ENCODE results near the gene RPS5.
"Not testable (repeated sequence)": the region's sequence is repeated elsewhere in the genome, so short reads cannot be mapped to it uniquely, and the experiment has no call there.

The RPS5 gene

GRCh38 chr19:58398087-58398486 is 11.0 kb downstream of the RPS5 start:
- TF ChIP-seq CTCF (conservative IDR thresholded peaks at IDR 0.05; ENCODE audit: low read length), result no peak
- no peak overlapping the region for H3K4me3 ChIP-seq (ENCODE audit: low read length)
- DNase-seq (ENCODE audit: low read depth), result no peak

GRCh38 chr19:58398545-58398944 is 11.5 kb downstream of the RPS5 start:
- no peak for TF ChIP-seq CTCF (conservative IDR thresholded peaks at IDR 0.05; ENCODE audit: low read length)
- DNase-seq (ENCODE audit: low read depth), result no peak
- no peak overlapping the region for H3K4me3 ChIP-seq (ENCODE audit: low read length)

GRCh38 chr19:58399903-58400302 is 12.8 kb downstream of the RPS5 start:
- TF ChIP-seq CTCF (conservative IDR thresholded peaks at IDR 0.05; ENCODE audit: low read length), result no peak
- no peak for DNase-seq (ENCODE audit: low read depth)
- H3K4me3 ChIP-seq (ENCODE audit: low read length), result peak overlapping the region; percentile 70; the same call in 1 of the 2 replicates

- peak overlapping the region; percentile 70 for H3K4me3 ChIP-seq (ENCODE audit: low read length)
- DNase-seq (ENCODE audit: low read depth), result peak; percentile 44
- TF ChIP-seq CTCF (conservative IDR thresholded peaks at IDR 0.05; ENCODE audit: low read length), result no peak
These were observed 13.3 kb downstream of the RPS5 start for GRCh38 chr19:58400316-58400915.

GRCh38 chr19:58400916-58401839 is 14.1 kb downstream of the RPS5 start:
- peak; percentile 99 for DNase-seq (ENCODE audit: low read depth)
- peak overlapping the region; percentile 78 for H3K4me3 ChIP-seq (ENCODE audit: low read length)
- no peak for TF ChIP-seq CTCF (conservative IDR thresholded peaks at IDR 0.05; ENCODE audit: low read length)

GRCh38 chr19:58401840-58402421 is 14.9 kb downstream of the RPS5 start:
- TF ChIP-seq CTCF (conservative IDR thresholded peaks at IDR 0.05; ENCODE audit: low read length), result no peak
- H3K4me3 ChIP-seq (ENCODE audit: low read length), result peak overlapping the region; percentile 78
- DNase-seq (ENCODE audit: low read depth), result no peak

- not testable (repeated sequence) for DNase-seq (ENCODE audit: low read depth); H3K4me3 ChIP-seq (ENCODE audit: low read length)
These were observed 16.9 kb downstream of the RPS5 start for GRCh38 chr19:58403920-58404478.
